HTERT RPE-1 (cell line): Measurements from ENCODE around the gene PIAS4.

Experiments used
- in situ Hi-C: fragments of 300-500 bp; cut with MboI; formaldehyde crosslinking; loops from 4 replicates; pipeline ENCODE4 v1.14.3; 2020; ENCODE audit warnings: low sequenced_read_pairs

Gene PIAS4

GRCh38 chr19:4042064-4042730 is 34.7 kb downstream of the PIAS4 start:
- in situ Hi-C loops, result no loop called here

DNA sequence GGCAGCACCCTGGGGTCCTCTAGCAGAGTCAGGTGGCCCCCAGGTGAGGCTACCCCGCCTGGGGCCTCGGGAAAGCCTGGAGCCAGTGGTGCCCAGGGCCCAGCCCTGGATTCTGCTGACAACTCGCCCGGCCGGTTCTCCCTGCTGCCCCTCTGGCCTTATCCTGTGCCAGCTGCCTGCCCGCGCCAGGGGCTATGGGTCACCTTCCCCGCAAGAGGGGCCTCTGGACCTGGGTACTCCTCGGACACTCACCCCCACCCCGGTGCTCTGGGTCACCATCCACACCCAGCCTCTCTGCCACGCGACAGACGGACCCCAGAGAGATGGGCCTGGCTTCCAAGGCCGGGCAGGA is 35.2 kb downstream of the PIAS4 start:
- in situ Hi-C loops, result no loop called here

DNA sequence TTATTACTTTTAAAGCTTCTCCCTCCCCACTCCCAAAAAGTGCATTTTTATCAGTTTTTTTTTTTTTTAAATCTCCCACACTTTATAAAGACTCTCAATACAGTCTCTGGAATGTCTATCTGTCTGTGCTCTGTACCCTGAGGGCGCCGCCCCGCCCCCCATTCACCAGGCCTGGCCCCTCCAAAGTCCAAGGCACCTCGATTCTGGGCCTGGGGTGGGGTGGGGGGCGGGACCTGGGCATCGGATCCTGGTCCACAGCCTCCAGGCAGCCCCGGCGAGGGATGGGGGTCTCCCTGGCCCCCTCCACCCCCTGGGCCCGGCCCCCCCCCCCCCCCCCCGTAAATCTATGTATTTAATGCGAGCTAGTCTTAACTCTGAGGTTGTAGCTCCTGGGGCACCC is 35.9 kb downstream of the PIAS4 start:
- in situ Hi-C loops, result no loop called here

DNA sequence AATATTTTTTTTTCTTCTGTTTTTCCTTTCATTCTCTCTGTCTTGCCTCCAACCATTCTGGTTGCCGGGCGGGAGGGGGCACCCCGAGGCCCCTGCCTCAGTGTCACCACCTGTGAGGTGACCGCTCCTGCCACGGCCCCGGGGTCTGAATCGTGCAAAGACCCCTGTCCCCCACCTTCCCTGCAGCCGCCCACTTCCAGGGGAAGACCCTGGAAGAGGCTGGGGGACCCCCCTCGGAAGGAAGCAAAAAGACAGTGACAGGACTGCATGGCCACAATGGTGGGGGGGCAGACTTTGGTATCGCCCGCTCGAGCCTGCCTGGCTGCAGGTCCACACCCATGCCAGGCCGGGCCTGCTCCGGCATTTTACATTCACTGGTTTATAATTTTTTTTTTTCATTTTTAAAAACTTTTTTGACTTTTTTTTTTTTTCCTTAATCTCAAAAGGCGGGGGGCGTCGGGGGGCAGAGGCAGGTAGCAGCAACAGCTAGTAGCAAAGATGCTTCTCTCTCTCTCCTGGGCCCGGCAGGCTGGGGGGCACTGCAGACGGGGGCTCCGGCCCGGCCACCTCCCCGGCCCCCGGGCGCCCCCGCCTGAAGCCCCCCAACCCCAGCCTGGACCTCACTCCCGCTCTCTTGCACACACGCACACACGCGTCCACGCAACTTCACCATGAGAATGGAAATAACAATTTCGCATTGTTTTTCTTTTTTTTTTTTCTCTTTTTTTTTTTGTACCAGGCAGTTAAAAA is 36.6 kb downstream of the PIAS4 start:
- in situ Hi-C loops, result no loop called here

- in situ Hi-C loops, result no loop called here
These were observed 37.5 kb downstream of the PIAS4 start for GRCh38 chr19:4044990-4045465.

GRCh38 chr19:4045597-4046361 is 38.2 kb downstream of the PIAS4 start:
- in situ Hi-C loops, result no loop called here

- in situ Hi-C loops, result no loop called here
These were observed 38.8 kb downstream of the PIAS4 start for GRCh38 chr19:4046362-4046691.

DNA sequence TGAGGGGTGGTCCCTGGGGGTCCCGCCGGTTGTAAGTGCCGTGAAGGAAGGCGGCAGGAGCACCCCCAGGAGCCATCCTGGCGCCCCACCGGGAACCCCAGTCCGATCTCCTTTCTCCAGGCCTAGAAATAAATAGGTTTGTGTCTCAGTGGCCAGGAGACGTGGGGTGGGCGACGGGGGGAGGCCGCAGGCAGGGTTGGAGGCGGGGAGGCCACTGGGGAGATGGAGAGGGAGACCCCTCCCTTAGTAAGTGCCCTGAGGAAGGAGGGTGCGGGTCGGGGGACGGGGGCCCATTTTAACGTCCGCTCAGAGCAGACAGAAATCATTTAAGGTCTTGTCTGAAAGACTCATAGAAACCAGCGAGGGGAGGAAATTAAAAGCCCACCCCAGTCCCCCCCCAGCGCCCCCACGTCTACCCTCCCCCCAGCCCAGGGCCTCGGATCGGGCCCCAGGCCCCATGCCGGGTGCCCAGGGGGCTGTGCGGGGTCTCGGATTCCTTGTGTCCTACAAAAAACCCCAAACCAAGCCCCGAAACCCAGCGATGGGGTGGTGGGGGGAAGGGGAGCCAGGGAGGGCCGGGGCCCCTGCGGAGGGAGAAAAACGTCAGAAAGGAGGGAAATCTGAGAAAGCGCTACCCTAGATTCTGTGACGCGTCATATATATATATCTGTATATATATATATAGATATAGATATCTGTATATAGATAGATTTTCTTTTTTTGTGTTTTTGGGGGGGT is 39.6 kb downstream of the PIAS4 start:
- in situ Hi-C loops, result no loop called here

- in situ Hi-C loops, result no loop called here
These were observed 41.9 kb downstream of the PIAS4 start for GRCh38 chr19:4049432-4049831.

DNA sequence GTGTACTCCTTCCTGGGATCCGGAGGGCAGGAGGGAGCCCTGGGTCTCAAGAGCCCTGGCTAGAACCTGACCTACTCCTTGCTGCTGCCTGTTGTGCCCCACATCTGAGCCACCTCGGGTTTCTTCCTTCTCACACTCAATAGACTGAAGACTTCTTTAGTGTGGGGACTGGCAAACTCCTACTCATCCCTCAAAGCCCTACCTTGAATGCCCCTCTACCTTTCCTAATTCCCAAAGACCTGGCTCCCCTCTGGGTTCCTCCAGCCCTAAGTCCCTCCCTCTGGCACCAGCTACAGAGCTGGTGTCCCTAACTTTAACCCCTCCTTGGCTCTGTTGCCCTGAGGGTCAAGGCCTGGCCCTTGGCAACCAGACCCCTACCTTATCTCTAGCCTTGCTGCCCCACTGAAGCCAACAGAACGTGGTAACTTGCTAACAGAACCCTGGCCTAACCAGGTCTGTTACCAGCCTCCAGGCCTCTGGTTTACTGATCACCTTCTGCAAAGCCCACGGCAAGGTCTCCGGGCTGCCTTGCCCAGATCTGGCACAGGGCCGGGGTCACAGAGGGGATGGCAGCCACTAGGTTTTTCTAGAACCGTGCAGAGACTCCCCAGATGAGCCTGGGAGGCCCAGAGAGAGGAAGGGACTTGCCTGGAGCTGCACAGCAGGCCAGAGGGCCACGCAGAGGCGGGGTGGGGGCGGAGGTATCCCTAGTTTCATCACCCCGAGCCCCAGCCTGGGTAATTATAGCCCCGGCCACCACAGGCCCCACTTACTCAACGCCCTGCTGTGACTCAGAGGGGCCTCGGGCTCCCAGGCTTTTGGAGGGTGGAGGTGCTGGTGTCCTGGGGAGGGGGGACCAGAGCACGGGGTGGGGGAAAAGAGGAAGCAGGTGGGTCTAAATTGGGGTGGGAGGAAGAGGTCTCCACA is 43.9 kb downstream of the PIAS4 start:
- in situ Hi-C loops, result no loop called here

- in situ Hi-C loops, result no loop called here
These were observed 44.8 kb downstream of the PIAS4 start for GRCh38 chr19:4052114-4052992.

DNA sequence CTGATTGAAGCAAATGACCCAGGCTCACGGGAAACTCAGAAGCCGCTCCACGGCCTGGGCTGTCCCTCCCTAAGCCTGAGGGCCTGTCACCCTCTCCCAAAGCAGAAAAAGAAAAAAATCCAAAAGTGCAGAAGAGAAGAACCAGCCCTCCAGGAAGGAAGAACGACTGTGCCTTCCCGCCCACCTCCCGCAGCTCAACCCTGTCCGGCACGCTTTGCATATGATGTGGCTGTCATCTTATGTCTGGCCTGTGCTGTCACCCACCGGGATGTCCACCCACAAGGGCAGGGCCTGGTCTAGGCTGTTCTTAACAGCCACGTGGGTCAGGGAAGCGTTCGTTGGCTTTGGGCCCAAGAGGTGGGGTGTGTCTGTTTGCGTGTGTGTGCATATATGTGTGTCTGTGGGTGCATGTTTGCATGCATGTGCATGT is 45.5 kb downstream of the PIAS4 start:
- in situ Hi-C loops, result no loop called here

GRCh38 chr19:4053423-4054324 is 46.1 kb downstream of the PIAS4 start:
- in situ Hi-C loops, result no loop called here

DNA sequence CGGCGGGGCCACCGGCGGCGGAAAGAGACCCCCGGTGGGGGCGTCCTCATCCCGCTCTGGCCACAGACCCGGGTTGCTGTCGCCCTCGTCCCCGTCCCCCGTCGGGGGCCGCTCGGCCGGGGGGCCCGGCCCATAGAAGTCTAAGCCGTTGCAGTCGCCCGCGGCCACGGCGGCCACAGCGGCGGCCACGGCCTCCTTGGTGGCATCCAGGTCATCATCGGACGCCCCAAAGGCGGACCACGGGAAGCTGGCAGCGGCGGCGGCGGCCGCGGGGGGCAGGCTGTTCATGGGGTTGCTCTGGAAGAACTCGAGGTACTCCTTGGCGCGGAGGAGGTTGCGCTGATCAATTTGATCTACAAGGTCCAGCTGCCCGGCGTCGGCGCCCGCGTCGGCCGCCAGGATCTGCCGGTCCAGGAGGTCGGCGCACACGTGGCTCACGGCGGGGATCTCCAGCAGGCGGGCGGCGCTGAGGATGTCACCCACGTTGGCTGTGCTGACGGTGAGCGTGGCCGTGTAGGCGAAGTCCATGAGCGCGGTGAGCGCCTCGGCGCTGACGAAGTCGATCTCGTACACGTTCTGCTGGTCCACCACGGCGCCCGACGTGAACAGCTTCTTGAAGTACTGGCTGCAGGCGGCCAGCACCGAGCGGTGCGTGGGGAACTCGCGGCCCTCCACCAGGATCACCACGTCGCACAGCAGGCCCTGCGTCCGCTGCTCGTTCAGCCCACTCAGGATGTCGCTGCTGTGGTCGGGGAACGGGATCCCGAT is 47.1 kb downstream of the PIAS4 start:
- in situ Hi-C loops, result no loop called here

DNA sequence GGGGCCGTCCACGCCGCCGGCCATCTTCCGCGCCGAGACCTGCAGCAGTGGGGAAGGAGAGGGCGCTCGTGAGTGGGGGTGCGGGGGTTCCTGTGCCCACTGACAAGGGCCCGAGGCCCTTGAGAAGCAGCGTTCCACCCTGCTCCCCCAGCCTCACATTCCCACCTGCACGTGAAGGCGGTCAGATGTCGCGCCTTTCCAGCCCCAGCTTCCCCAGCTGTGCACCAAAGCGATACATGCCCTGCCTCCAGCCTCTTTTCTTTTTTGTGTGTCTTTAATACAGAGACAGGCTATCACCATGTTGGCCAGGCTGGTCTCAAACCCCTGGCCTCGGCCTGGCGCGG is 47.6 kb downstream of the PIAS4 start:
- in situ Hi-C loops, result no loop called here

DNA sequence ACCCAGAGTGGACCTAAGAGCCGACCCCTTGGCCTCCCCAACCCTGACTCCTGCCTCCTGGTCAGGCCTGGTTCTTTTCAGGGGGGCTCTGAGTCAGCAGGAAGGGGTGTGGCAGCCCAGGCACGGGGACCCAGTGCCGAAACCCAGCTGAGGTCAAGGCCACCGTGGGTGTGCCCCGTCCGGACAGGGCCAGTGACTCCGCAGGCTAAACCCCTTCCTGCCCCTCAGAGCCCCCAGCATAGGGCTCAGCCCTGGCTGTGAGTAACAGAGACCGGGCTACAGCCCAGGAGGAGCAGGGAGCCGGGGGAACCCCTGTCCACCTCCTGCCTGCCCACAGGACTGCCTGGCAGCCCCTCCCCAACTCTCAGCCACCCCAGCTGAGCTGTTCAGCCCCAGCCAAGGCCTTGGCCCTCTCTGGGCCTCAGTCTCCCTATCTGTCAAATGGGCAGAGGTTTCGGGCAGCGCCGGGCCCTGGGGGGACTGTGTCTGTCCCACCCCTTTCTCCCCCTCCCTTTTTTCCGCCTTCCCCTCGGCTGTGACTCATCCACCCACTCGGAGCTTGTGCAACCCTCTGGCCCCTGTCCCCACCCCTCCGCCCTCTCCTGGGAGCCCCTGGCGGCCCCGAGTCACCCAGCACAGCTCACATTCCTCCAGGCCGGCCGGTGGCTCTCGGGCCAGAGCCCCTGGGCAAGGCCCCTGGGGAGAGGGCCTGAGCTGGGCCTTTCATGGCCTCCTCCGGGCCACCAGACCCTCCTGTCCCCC is 50.6 kb downstream of the PIAS4 start:
- in situ Hi-C loops, result no loop called here
